ENCODE data around the gene POLR1D.

POLR1D gene

DNA sequence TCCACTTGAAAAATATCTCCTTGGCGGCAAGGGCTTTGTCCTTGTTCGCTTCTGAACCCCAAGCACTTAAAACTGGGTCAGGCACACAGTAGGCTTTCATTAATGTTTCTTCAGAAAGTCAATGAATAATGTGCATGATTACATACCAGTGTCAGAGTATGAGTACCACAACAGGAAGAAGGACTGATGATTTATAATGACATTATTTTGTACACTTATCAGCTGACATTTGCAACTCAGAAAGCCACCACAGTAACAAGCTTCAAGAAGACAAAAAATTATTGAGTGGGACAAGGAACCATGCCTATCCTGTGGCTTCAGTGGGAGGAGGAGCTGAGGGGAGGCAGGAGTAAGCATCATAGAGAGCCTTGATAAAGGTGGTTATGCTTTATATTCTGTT, 10.0 kb downstream of the POLR1D start:
- DNase-seq, result no peak
- Histone ChIP-seq H3K4me1 (ENCODE audit: insufficient read depth, low read length) (peaks cover 2% of the 10 kb centered on the region; the same call in 1 of the 2 replicates), H3K4me3 (ENCODE audit: low read depth in 1 of 2, low read length in 2 of 2) (no peak overlapping the region), H3K9ac (ENCODE audit: low read depth, low read length) (no peak overlapping the region), H3K9me3 (ENCODE audit: insufficient read depth, low read length, severe bottlenecking) (no peaks in the 10 kb centered on the region), H4K20me1 (ENCODE audit: insufficient read depth, low read length) (peaks cover 50% of the 10 kb centered on the region), H2AFZ (ENCODE audit: low read depth, low read length) (no peak overlapping the region), H3K4me2 (ENCODE audit: insufficient read depth, low read length) (no peak overlapping the region), H3K79me2 (ENCODE audit: insufficient read depth, low read length) (peaks cover 93% of the 10 kb centered on the region), H3K27me3 (ENCODE audit: insufficient read depth, low read length, poor library complexity) (no peaks in the 10 kb centered on the region), H3K36me3 (ENCODE audit: insufficient read depth, low read length) (peaks cover 45% of the 10 kb centered on the region), H3K27ac (ENCODE audit: low read length) (no peak overlapping the region)
- TF ChIP-seq EZH2 (IDR thresholded peaks at IDR 0.05; ENCODE audit: borderline replicate concordance, low read depth, low read length, severe bottlenecking) (no peak), CTCF (IDR thresholded peaks at IDR 0.05; ENCODE audit: borderline replicate concordance, extremely low read depth, low read length, poor library complexity, severe bottlenecking) (no peak)
- ATAC-seq (ENCODE audit: insufficient read depth, low read depth), result no peak

DNA sequence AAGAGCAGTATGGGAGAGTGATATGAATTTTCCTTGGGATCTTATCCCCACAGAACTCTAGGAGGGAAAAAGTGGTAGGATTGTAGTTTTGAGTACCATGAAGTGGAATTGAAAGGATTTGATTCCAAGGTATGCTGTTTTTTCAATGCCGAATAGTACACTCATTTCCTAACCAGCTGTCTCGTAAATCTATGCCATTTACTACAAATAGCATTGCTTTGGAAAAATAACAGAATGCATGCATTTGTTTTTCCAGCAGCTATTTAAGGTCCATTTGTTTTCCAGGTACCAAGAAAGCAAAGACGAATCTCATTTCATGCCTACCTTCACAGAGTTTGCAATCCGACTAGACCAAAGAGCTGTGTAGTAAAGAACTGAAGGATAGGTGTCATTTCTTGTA, 10.5 kb downstream of the POLR1D start:
- TF ChIP-seq EZH2 (IDR thresholded peaks at IDR 0.05; ENCODE audit: borderline replicate concordance, low read depth, low read length, severe bottlenecking) (no peak), CTCF (IDR thresholded peaks at IDR 0.05; ENCODE audit: borderline replicate concordance, extremely low read depth, low read length, poor library complexity, severe bottlenecking) (no peak)
- no peak overlapping the region for H3K4me3 ChIP-seq (ENCODE audit: low read depth in 1 of 2, low read length in 2 of 2)

DNA sequence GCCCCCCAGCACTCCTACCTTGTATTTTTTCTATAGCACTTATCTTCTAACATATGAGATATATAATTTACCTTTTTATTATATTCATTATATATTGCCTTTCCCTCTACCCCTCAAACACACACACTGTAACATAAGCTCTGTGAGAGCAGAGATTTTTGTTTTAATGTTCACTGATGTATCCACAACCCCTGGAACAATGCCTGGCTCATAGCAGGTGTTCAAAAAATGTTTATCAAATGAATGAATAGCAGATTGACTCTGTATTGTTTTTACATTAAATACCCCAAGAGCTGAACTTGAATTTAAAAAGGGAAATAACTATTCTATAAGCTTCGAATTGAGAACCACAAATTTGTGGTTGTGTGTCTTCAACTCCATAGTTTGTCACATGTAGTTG, 11.0 kb downstream of the POLR1D start:
- Histone ChIP-seq H3K9me3 (ENCODE audit: insufficient read depth, low read length, severe bottlenecking) (no peaks in the 10 kb centered on the region), H3K4me2 (ENCODE audit: insufficient read depth, low read length) (no peak overlapping the region), H3K36me3 (ENCODE audit: insufficient read depth, low read length) (peaks cover 41% of the 10 kb centered on the region), H2AFZ (ENCODE audit: low read depth, low read length) (no peak overlapping the region), H4K20me1 (ENCODE audit: insufficient read depth, low read length) (peaks cover 43% of the 10 kb centered on the region), H3K27me3 (ENCODE audit: insufficient read depth, low read length, poor library complexity) (no peaks in the 10 kb centered on the region), H3K9ac (ENCODE audit: low read depth, low read length) (no peak overlapping the region), H3K4me3 (ENCODE audit: low read depth in 1 of 2, low read length in 2 of 2) (no peak overlapping the region), H3K79me2 (ENCODE audit: insufficient read depth, low read length) (peaks cover 93% of the 10 kb centered on the region), H3K27ac (ENCODE audit: low read length) (no peak overlapping the region), H3K4me1 (ENCODE audit: insufficient read depth, low read length) (peaks cover 4% of the 10 kb centered on the region; the same call in 1 of the 2 replicates)
- TF ChIP-seq EZH2 (IDR thresholded peaks at IDR 0.05; ENCODE audit: borderline replicate concordance, low read depth, low read length, severe bottlenecking) (no peak), CTCF (IDR thresholded peaks at IDR 0.05; ENCODE audit: borderline replicate concordance, extremely low read depth, low read length, poor library complexity, severe bottlenecking) (no peak)
- no peak for ATAC-seq (ENCODE audit: insufficient read depth, low read depth)
- no peak for DNase-seq

More for the DNA sequence above, 10.5 kb downstream of the POLR1D start:
- DNase-seq, result no peak
- Histone ChIP-seq H4K20me1 (ENCODE audit: insufficient read depth, low read length) (peaks cover 48% of the 10 kb centered on the region), H3K9me3 (ENCODE audit: insufficient read depth, low read length, severe bottlenecking) (no peaks in the 10 kb centered on the region), H3K27ac (ENCODE audit: low read length) (no peak overlapping the region), H3K79me2 (ENCODE audit: insufficient read depth, low read length) (peaks cover 93% of the 10 kb centered on the region), H3K4me1 (ENCODE audit: insufficient read depth, low read length) (peaks cover 4% of the 10 kb centered on the region; the same call in 1 of the 2 replicates), H3K27me3 (ENCODE audit: insufficient read depth, low read length, poor library complexity) (no peaks in the 10 kb centered on the region), H3K36me3 (ENCODE audit: insufficient read depth, low read length) (peaks cover 41% of the 10 kb centered on the region), H2AFZ (ENCODE audit: low read depth, low read length) (no peak overlapping the region), H3K9ac (ENCODE audit: low read depth, low read length) (no peak overlapping the region), H3K4me2 (ENCODE audit: insufficient read depth, low read length) (no peak overlapping the region)
- no peak for ATAC-seq (ENCODE audit: insufficient read depth, low read depth)

GRCh38 chr13:27634231-27634630, 12.5 kb downstream of the POLR1D start:
- TF ChIP-seq CTCF (IDR thresholded peaks at IDR 0.05; ENCODE audit: borderline replicate concordance, extremely low read depth, low read length, poor library complexity, severe bottlenecking) (no peak), EZH2 (IDR thresholded peaks at IDR 0.05; ENCODE audit: borderline replicate concordance, low read depth, low read length, severe bottlenecking) (no peak)
- no peak for DNase-seq
- Histone ChIP-seq H3K27me3 (ENCODE audit: insufficient read depth, low read length, poor library complexity) (no peaks in the 10 kb centered on the region), H3K4me1 (ENCODE audit: insufficient read depth, low read length) (peaks cover 4% of the 10 kb centered on the region; the same call in 1 of the 2 replicates), H3K27ac (ENCODE audit: low read length) (no peak overlapping the region), H3K4me3 (ENCODE audit: low read depth in 1 of 2, low read length in 2 of 2) (no peak overlapping the region), H3K9me3 (ENCODE audit: insufficient read depth, low read length, severe bottlenecking) (no peaks in the 10 kb centered on the region), H4K20me1 (ENCODE audit: insufficient read depth, low read length) (peaks cover 42% of the 10 kb centered on the region), H3K9ac (ENCODE audit: low read depth, low read length) (no peak overlapping the region), H3K4me2 (ENCODE audit: insufficient read depth, low read length) (no peak overlapping the region), H2AFZ (ENCODE audit: low read depth, low read length) (no peak overlapping the region), H3K79me2 (ENCODE audit: insufficient read depth, low read length) (peaks cover 93% of the 10 kb centered on the region), H3K36me3 (ENCODE audit: insufficient read depth, low read length) (peaks cover 32% of the 10 kb centered on the region)
- ATAC-seq (ENCODE audit: insufficient read depth, low read depth), result no peak
